Hepatocyte (in vitro differentiated cells): ENCODE results near the gene STRIP1. TPM values are rescaled to one million over a fixed set of nuclear protein-coding genes. Genes with fewer than 3 reads are reported as not detected.

Source experiments
- DNase-seq: peaks from one replicate; pipeline ENCODE4 v3.0.0-alpha.2; 2016; ENCODE audit warnings: low spot score
- H2AFZ ChIP-seq: fragments of 200-600 bp; sonication (generic); 2 replicates; pipeline ENCODE4 v1.6.0; 2016; ENCODE audit warnings: antibody characterized with exemption, mild to moderate bottlenecking
- H3K27ac ChIP-seq: fragments of 200-600 bp; sonication (generic); 2 replicates; pipeline ENCODE4 v1.5.1; 2016; ENCODE audit warnings: mild to moderate bottlenecking
- H3K27me3 ChIP-seq: fragments of 200-600 bp; sonication (generic); 2 replicates; pipeline ENCODE4 v1.6.1; 2016
- H3K36me3 ChIP-seq: fragments of 200-600 bp; sonication (generic); replicated peaks from 2 replicates; pipeline ENCODE4 v1.5.1; 2016; ENCODE audit warnings: low read depth; ENCODE audit not compliant: insufficient read depth
- H3K4me1 ChIP-seq: fragments of 200-600 bp; sonication (generic); 2 replicates; pipeline ENCODE4 v1.5.1; 2016; ENCODE audit warnings: mild to moderate bottlenecking, moderate library complexity; ENCODE audit not compliant: insufficient read depth
- H3K4me2 ChIP-seq: fragments of 200-600 bp; sonication (generic); 2 replicates; pipeline ENCODE4 v1.6.0; 2016
- H3K4me3 ChIP-seq: fragments of 200-600 bp; sonication (generic); 2 replicates; pipeline ENCODE4 v1.5.1; 2016; ENCODE audit warnings: mild to moderate bottlenecking
- H3K79me2 ChIP-seq: fragments of 200-600 bp; sonication (generic); 2 replicates; pipeline ENCODE4 v1.6.0; 2017; ENCODE audit warnings: mild to moderate bottlenecking
- H3K9me2 ChIP-seq: fragments of 200-600 bp; sonication (generic); replicated peaks from 2 replicates; pipeline ENCODE4 v1.6.0; 2017; ENCODE audit warnings: mild to moderate bottlenecking; ENCODE audit not compliant: insufficient read depth
- H3K9me3 ChIP-seq: fragments of 200-600 bp; sonication (generic); 2 replicates; pipeline ENCODE4 v1.5.1; 2016; ENCODE audit warnings: low read depth, mild to moderate bottlenecking
- H4K20me1 ChIP-seq: fragments of 200-600 bp; sonication (generic); 2 replicates; pipeline ENCODE4 v1.6.0; 2016; ENCODE audit warnings: mild to moderate bottlenecking; ENCODE audit not compliant: insufficient read depth, poor library complexity, severe bottlenecking
- CTCF ChIP-seq: fragments of 200-600 bp; sonication (generic); IDR thresholded peaks from 2 replicates; pipeline ENCODE4 v1.5.1; 2016; ENCODE audit warnings: antibody characterized with exemption, mild to moderate bottlenecking; ENCODE audit not compliant: poor library complexity
- EZH2 ChIP-seq: fragments of 200-600 bp; sonication (generic); IDR thresholded peaks from 2 replicates; pipeline ENCODE4 v1.6.1; 2016; ENCODE audit warnings: antibody characterized with exemption, mild to moderate bottlenecking, borderline replicate concordance
- EZH2phosphoT487 ChIP-seq: fragments of 200-600 bp; sonication (generic); IDR thresholded peaks from one replicate; pipeline ENCODE4 v1.6.1; 2018; ENCODE audit warnings: antibody characterized with exemption, mild to moderate bottlenecking, low read depth, moderate library complexity; ENCODE audit not compliant: unreplicated experiment, severe bottlenecking
- WGBS: methylation state at CpG from one replicate; pipeline ENCODE4 v1.1.6; 2016; ENCODE audit warnings: low lambda C conversion rate; ENCODE audit errors: missing lambda C conversion rate; 5-methylcytosine and 5-hydroxymethylcytosine counted together
- polyA plus RNA-seq: library from polyadenylated mRNA; unstranded; fragments of >200 nt; fragmentation: Nextera tagmentation; extraction: Ambion mirVana; gene quantifications from 2 replicates; pipeline ENCODE4 v1.2.1, GENCODE V29; 2016
- total RNA-seq: library from RNA; depleted of rRNA; stranded (reverse); fragments of >200 nt; gene quantifications from 2 replicates; pipeline ENCODE4 v1.2.3, GENCODE V29; 2014

The STRIP1 gene
- total RNA-seq (44.6 and 49.0 TPM in 2 replicates), polyA plus RNA-seq (29.1 and 38.0 TPM in 2 replicates)

DNA sequence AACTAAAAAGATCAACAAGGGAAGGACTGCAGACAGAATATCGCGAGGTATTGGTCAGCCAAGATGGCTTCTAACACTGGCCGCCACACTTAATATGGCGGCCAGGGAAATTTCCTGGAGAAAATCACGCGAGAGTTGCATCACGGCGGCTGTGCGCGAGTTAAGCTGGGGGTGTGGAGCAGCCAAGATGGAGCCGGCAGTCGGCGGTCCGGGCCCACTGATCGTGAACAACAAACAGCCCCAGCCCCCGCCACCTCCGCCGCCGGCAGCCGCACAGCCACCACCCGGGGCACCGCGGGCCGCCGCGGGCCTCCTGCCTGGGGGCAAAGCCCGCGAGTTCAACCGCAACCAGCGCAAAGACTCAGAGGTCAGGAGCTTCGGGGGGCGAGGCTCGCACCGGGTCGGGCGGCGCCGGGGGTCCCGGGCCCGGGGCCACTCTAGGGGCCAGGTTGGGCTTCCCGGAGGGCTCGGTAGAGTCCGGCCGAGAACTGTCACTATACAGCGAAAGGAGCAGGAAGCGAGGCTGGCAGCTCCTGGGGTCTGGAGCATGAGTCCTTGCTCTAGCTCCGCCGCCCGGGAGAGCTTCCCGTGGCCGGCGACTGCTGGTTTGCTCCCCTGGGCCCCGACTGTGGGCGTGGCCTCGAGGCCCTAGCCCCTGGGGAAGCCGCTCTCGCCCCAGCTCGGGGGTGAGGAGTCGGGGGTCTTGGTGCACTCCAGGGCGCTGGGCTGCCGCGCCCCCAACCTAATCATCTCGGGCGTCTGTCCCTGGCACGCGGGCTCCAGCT, at the start of gene STRIP1:
Gene STRIP1 (plus strand): TSS at position 174 of the 785 bp plus-strand sequence. CDS start 14 bp downstream, at position 188.
- Histone ChIP-seq H3K4me2 (peak within 1 kb of the TSS; percentile 83), H3K4me1 (peaks cover 6% of the 10 kb centered on the region), H3K27ac (peak within 1 kb of the TSS; percentile 97), H3K27me3 (no peaks in the 10 kb centered on the region), H3K9me2 (no peaks in the 10 kb centered on the region), H3K36me3 (no peaks in the 10 kb centered on the region), H2AFZ (peak within 1 kb of the TSS; percentile 75), H3K79me2 (peaks cover 28% of the 10 kb centered on the region), H3K4me3 (peak within 1 kb of the TSS; percentile 86), H3K9me3 (no peaks in the 10 kb centered on the region), H4K20me1 (peaks cover 24% of the 10 kb centered on the region)
- 1% methylated on average over 55 of the region's 66 CpGs for WGBS
- TF ChIP-seq CTCF (no peak), EZH2phosphoT487 (no peak), EZH2 (no peak)
- DNase-seq, result peak; percentile 97

DNA sequence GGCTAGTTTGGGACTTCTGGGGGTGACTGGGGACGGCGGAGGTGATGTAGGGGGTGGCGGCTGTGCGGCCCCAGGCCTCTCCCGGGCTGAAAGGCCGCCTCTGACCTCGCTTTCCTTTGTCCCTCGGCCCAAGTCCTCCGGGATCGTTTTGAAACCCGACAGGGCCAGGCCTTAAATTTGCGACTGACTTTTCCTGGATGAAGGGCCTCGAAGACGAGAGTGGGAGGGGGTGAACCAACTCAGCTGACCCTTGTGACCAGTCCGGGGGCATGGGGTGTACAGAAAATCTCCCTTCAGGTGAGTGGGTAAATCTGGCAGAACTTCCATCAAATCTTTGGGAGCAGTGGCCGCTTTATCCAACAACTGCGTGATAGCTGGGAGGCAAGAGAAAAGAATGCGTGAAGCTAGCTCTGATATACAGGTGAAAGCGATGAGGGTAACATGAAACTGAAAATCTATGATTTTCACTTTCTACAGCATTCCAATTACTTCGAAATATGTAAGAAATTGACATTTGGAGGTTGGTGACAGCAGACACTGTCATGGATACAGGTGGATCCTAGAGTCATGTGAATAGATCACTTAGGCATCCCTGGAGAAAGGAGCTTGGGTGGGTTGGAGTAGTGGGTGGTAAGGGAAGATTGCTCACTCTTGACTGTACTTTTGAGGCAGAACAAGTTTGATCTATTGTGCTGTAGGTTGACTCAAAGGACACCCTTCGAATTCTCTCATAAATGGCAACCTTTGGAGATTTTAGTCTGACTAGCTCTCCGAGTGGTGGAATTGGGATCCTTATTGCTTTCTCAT, 49.0 kb upstream of the STRIP1 start:
- WGBS, result 10% methylated on average over 20 of the region's 22 CpGs
- no peak for DNase-seq
- no peaks in the 10 kb centered on the region for H3K27me3 ChIP-seq
- peaks cover 42% of the 10 kb centered on the region for H3K4me1 ChIP-seq
- no peaks in the 10 kb centered on the region for H3K9me3 ChIP-seq
- peak overlapping the region; percentile 34 for H3K4me3 ChIP-seq
- peak overlapping the region; percentile 98 for H3K27ac ChIP-seq
- peaks cover 47% of the 10 kb centered on the region for H4K20me1 ChIP-seq
- H3K36me3 ChIP-seq, result no peaks in the 10 kb centered on the region
- no peak for TF ChIP-seq CTCF
- no peak for TF ChIP-seq EZH2phosphoT487
- no peak for TF ChIP-seq EZH2
- H3K9me2 ChIP-seq, result no peaks in the 10 kb centered on the region
- H3K79me2 ChIP-seq, result peaks cover 56% of the 10 kb centered on the region
- H2AFZ ChIP-seq, result peak overlapping the region; percentile 25
- peak overlapping the region; percentile 95 for H3K4me2 ChIP-seq

DNA sequence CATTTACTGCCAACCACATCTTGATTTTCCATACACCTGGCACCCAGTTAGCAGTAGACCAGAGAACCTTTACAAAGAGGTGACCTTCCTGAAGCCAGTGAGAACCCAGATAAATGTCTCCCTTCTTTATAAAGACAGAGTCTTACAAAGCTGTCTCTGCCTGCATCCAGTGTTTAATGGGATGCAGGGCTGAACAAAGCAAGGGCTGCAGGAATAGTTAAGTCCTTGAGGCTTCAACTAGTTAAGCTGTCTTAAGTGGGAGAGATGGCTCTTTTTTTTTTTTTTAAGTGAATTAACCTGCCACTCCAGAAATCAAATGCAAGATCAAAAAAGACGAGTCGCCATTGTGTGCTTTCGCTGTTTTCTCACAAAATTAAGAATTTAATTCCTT, 48.4 kb upstream of the STRIP1 start:
- Histone ChIP-seq H3K9me3 (no peaks in the 10 kb centered on the region), H2AFZ (no peak overlapping the region), H3K27ac (peak overlapping the region; percentile 98), H3K9me2 (no peaks in the 10 kb centered on the region), H4K20me1 (peaks cover 50% of the 10 kb centered on the region), H3K36me3 (no peaks in the 10 kb centered on the region), H3K4me3 (peak overlapping the region; percentile 34), H3K79me2 (peaks cover 62% of the 10 kb centered on the region), H3K27me3 (no peaks in the 10 kb centered on the region), H3K4me1 (peaks cover 40% of the 10 kb centered on the region), H3K4me2 (peak overlapping the region; percentile 95)
- no peak for DNase-seq
- WGBS, result 71% methylated on average over 3 of the region's 3 CpGs
- TF ChIP-seq EZH2 (no peak), EZH2phosphoT487 (no peak), CTCF (no peak)
